GM19240 (cell line): ENCODE measurements around the gene TUBD1.
"Not testable (repeated sequence)": the region's sequence is repeated elsewhere in the genome, so short reads cannot be mapped to it uniquely, and the experiment has no call there.

ENCODE experiments used
- DNase-seq: peaks from one replicate; pipeline ENCODE4 v3.0.0; 2011; ENCODE audit warnings: low spot score; ENCODE audit not compliant: insufficient read length

The TUBD1 gene

DNA sequence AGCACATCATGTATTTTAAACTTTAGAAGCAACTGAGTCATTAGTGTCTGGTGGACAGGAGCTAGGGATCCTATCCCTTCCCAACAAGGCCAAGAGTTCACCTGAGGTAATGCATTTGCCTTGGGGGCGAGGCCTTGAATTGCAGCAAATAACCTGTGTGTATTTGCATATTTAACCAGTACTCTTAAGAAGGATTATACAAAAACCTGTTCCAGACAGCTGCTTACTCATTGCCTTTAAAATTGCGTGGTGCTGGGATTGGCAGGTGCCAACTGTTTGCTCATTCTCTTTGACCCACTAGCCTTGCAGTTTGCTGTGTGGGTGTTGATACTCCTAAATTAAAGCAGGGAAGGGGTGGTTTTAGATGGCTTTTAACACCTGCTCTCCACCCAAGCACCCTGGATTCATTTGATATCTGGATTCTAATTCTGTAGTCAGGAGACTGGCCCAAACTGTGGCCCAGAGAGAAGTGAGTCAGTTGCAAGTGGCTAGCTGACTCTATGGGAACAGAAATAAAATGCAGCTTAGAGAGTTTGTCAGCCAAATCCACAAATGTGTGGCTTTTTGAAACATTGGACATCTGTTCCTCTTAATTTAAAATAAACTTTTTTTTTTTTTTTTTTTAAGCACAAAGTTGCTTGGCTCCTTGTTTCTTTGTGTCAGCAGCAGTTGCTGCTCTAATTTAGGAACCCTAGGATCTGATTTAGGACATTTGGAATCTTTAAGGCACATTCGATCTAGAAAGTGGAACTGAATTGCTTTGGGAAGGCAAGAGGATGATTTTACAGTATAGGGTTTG is 46.9 kb downstream of the TUBD1 start:
- DNase-seq = no peak

DNA sequence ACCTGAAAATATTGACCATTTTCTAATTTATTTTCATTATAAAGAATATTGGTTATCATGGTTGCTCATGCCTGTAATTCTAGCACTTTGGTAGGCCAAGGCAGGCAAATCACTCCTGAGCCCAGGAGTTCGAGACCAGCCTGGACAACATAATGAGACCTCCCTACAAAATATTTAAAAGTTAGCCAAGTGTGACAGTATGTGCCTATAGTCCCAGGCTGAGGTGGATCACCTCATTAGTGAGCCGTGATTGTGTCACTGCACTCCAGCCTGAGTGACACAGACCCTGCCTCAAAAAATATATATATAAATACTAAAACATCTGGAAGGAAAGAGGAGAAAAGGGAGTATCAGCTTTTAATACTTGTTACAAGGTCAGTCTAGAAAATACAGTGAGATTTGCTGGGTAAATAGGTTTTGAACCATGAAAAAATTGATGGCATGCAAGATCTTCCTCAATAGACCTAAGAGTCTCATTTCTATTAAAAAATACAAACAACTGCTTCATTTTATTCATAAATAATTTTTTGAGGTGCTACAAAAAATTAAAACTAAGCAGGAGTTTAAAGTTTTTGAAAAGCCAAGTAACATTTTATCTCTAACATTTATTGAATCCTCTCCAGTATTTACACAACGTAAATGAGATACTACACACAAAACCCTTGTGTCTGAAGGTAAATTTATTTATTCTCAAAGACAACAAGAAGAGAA is 47.7 kb downstream of the TUBD1 start:
- DNase-seq = no peak

DNA sequence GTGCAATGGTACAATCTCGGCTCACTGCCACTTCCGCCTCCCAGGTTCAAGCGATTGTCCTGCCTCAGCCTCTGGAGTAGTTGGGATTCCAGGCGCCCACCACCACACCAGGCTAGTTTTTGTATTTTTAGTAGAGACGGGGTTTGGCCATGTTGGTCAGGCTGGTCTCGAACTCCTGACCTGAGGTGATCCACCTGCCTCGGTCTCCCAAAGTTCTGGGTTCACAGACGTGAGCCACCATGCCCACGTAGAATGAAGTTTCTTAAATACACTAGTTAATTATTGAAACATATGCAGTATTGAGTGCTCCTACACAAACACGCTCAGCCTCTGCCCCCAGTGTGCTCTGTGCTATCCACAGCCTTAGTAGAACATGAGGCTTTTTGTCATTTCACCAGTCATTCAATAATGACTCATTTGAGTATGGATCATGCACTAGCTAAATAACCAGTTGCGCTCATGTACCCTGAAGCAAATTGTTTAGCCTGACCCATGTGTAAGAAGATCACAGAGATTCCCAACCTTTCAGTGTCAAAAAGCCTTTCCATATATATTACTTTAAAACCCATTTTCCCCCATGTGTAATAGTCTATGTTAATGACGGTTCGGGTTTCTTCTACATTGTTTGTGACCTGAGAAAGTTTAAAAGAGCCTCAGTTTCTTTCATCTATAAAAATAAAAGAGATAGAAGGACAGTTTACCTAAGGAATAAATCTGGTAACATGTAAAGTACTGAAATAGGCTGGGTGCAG is 49.7 kb downstream of the TUBD1 start:
- no peak for DNase-seq

DNA sequence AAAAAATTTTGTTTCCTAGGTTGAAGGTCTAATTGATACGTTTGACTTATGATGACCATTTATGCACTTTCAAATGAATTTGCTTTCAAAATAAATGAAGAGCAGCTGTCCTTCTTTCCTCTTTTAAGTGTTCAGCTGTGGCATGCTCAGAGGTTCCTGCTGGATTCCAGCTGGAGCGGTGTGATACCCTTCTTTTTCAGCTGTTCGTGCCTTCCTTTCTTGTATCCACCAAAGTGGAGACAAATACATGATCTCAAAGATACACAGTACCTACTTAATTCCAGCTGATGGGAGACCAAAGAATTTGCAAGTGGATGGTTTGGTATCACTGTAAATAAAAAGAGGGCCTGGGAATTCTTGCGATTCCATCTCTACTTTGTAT is 50.9 kb downstream of the TUBD1 start:
- DNase-seq = not testable (repeated sequence)

DNA sequence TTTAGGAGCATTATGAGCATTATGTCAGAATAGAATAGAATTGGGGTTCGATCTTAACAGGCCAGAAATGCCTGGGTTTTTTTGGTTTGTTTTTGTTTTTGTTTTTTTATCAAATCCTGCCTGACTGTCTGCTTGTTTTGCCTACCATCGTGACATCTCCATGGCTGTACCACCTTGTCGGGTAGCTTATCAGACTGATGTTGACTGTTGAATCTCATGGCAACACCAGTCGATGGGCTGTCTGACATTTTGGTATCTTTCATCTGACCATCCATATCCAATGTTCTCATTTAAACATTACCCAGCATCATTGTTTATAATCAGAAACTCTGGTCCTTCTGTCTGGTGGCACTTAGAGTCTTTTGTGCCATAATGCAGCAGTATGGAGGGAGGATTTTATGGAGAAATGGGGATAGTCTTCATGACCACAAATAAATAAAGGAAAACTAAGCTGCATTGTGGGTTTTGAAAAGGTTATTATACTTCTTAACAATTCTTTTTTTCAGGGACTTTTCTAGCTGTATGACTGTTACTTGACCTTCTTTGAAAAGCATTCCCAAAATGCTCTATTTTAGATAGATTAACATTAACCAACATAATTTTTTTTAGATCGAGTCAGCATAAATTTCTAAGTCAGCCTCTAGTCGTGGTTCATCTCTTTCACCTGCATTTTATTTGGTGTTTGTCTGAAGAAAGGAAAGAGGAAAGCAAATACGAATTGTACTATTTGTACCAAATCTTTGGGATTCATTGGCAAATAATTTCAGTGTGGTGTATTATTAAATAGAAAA is 51.5 kb downstream of the TUBD1 start:
- DNase-seq = not testable (repeated sequence)

DNA sequence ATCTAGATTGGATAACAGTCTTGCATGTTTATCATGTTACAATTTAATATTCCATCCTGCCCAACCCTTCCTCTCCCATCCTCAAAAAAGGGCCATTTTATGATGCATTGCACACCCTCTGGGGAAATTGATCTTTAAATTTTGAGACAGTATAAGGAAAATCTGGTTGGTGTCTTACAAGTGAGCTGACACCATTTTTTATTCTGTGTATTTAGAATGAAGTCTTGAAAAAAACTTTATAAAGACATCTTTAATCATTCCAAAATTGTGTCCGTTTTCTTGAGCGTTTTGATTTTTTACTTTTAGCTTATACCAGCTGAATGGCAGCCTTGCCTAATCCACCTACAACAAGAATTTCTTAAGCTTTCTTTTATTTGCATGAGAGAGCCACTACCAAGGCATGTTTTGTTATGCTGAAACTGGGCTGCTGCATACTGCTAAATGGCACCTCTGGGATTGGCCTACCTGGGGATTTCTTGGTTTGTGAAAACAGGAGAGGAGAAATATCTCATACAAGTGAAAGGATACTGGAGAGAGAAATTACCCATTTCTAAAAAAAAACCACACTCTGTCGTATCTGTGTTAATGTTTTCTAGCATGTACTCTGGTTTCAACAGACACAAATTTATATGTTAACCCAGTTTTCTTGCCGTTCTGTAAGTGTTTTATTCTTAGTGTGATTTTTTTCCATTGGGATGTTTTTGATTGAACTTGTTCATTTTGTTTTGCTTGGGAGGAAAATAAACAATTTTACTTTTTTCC is 52.2 kb downstream of the TUBD1 start:
- DNase-seq = no peak

DNA sequence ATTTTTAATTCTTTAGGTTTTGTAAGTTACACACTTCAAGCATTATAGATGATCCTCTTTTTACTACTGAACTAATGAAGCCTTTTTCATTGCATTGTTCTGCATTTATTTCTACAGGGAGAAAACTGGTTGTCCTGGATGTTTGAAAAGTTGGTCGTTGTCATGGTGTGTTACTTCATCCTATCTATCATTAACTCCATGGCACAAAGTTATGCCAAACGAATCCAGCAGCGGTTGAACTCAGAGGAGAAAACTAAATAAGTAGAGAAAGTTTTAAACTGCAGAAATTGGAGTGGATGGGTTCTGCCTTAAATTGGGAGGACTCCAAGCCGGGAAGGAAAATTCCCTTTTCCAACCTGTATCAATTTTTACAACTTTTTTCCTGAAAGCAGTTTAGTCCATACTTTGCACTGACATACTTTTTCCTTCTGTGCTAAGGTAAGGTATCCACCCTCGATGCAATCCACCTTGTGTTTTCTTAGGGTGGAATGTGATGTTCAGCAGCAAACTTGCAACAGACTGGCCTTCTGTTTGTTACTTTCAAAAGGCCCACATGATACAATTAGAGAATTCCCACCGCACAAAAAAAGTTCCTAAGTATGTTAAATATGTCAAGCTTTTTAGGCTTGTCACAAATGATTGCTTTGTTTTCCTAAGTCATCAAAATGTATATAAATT is 53.0 kb downstream of the TUBD1 start:
- DNase-seq = no peak

DNA sequence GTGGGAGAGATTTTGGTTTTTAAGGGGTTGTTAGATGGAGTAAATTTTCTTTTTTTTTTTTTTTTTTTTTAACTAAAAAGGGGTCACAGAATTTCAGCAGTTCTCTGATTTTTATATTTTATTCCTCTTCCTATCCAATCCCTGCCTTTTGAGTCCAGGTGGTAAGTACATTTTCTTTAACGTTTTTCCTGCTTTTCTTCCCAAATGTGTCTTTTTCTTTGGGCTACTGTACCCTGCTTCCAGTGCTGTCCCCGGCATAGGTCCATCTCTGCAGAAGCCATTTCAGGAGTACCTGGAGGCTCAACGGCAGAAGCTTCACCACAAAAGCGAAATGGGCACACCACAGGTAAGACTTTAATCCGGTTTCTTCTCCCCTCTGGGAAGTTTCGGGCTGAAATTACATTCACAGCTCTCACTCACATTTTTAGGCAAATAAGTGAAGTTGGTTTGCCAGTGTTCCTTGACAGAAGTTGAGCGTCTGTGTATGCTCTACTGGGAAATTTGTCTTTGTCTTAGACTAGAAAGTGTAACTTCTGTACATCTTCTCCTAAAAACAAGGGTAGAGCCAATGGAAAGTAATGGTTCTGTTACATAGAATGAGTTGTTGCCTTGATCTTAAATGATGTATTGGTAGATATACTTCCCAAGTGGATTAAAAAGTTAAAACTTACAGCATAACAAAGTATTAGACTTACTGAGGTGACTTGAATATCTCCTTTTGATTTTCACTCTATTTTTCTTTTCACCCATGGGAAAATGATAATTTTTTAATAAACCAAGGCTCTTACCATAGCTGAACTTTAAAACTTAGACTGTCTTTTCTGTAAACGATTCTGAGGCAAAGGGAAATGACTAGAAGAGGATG is 54.5 kb downstream of the TUBD1 start:
- no peak for DNase-seq

DNA sequence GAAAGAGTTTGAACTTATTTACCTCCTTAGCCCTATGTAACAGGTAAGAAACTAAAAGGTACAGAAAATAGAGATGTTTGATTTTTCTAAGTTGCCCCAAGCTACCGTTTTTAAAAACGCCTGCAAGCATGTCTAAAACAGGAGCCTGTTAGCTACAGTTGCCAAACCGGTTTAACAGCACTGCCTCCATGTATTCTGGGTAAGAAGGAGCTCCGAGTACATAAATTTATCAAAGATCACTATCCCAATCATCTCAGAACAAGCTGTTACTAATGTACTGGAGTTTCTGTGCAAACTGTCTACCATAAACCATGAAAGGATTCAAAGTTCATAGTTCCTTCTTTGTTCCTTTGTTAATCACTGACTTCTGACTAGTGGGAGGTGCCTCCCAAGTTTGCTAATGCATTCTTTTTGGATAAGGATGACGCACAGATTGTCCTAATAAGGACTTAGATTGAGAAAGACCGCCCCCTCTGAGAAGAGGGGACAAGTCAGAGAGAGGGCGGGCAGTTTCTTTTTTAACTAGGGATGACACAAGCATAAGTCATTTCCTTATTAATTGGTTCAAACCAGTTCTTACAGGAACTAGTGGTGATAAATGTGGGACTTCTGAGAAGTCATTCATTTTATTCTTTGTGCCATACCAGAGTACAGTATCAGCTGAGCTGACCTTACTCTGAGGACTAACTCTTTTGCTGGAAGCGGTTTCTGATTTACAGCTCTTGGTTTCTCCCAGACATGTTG is 55.3 kb downstream of the TUBD1 start:
- no peak for DNase-seq

DNA sequence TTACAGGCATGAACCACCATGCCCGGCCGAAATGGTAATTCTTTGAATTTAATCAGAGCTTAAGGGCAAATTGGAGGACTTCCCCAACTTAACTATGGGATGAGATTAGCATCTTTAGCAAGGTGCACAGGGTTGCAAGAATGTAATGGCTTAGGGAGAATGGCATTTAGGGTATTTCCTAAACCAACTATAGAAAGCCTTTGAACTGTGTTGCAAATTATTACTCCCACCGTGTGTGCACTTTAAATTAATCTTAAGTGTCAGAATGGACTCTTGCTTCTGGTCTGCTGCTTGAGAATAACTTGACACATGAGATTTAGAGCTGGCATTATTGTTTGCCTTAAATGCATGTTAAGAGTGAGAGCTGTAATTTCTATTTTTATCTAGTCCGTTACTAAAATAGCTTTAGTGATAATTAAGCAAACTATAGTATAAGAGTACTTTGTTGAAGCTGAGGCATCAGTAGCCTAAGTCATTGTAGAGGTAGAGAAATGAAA is 59.8 kb downstream of the TUBD1 start:
- no peak for DNase-seq

DNA sequence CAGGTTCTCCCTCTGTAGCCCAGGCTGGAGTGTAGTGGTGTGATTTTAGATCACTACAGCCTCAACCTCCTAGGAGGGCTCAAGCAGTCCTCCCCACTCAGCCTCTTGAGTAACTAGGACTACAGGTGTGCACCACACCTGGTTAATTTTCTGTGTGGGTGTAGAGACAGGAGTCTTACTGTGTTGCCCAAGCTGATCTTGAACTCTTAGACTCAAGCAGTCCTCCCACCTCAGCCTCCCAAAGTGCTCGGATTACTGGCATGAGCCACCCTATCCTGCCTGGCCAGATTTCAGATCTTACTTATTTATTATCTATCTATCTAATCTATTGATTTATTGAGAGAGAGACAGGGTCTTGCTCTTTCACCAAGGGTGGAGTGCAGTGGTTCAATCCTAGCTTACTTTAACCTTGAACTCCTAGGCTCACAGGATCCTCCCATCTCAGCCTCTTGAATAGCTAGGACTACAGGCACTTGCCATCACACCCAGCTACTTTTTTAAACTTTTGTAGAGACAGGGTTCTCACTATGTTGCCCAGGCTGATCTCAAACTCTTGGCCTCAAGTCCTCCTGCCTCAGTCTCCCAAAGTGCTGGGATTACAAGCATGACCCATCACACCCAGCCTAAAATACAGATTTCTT is 61.8 kb downstream of the TUBD1 start:
- DNase-seq = no peak

DNA sequence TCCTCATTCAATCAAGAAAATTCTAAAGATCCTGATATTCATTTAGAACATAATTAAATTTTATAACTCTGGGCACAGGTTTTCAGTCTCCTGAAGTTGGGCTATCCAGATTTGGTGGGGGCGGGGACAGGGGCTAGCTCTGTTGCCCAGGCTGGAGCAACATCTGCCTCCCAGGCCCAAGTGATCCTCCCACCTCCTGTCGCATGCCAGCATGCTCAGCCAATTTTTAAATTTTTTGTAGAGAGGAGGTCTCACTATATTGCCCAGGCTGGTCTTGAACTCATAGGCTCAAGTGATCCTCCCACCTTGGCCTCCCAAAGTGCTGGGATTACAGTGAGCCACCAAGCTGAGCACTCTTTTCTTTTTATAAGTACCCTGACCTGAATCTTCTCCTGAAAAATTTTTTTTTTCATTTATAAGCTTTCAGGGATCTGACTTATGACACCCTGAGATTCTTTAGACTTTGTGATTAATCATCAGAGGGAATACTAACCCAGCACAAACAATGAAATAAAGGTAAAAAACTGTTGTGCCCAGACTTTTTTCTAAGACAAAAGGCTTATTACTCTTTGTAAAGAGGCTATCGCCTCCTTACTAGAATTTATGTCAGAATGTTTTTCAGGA is 62.6 kb downstream of the TUBD1 start:
- DNase-seq = no peak

DNA sequence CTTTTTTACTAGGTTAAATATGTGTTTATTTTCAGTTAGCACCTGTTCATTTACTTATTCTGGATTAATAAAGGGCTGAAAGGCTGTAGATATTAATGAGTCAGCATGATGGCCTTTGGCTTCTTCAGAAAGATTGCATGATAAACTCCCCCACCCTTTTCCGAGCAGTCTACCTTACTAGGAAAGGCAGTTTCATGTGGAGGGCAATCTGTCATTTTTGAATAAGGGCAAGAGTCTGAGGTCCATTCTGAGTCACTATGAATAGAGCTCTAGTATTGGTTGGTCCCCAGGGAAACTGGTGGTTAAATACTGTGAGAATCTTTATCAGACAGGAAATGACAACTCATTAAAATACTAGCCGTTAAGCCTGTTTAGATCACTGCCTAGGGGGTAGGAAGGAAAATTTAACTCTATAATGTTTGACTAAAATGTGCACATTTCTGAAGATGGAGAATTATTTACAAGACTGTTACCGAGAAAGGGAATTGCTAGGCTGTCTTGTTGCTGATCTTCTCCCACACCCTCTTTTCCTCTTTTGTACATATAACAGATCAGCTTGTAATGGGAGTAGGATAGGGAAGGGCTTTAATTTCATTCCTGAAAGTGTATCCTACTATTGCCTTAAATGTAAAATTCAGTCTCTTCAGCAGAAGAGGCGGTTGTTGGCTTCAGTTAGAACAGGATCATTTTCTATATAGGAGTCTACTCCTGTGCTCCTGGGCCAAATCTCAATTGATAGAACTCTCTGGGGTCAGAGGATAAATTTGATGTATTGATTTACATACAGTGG is 63.3 kb downstream of the TUBD1 start:
- DNase-seq = no peak

DNA sequence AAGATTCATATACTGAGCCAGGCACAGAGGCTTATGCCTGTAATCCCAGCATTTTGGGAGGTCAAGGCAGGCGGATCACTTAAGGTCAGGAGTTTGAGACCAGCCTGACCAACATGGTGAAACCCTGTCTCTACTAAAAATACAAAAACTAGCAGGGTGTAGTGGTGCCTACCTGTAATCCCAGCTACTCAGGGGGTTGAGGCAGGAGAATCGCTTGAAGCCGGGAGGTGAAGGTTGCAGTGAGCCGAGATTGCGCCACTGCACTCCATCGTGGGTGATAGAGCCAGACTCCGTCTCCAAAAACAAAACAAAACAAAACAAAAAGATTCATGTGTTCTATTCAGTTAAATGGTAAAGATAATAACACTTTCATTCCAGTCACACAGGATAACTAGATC is 63.9 kb downstream of the TUBD1 start:
- DNase-seq = not testable (repeated sequence)

DNA sequence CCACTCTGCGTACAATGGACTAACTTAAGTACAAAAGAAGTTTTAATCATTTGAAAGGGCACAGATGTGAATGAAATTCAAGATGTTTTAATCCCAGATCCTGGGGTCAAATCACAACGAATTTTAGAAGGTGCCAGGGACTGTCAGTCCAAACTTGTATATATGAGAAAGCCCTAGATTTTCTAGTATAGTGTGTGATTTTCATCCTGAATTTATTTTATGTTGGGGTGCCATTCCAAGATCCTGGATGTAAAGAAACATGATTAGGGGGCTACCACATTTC is 64.3 kb downstream of the TUBD1 start:
- DNase-seq = no peak

DNA sequence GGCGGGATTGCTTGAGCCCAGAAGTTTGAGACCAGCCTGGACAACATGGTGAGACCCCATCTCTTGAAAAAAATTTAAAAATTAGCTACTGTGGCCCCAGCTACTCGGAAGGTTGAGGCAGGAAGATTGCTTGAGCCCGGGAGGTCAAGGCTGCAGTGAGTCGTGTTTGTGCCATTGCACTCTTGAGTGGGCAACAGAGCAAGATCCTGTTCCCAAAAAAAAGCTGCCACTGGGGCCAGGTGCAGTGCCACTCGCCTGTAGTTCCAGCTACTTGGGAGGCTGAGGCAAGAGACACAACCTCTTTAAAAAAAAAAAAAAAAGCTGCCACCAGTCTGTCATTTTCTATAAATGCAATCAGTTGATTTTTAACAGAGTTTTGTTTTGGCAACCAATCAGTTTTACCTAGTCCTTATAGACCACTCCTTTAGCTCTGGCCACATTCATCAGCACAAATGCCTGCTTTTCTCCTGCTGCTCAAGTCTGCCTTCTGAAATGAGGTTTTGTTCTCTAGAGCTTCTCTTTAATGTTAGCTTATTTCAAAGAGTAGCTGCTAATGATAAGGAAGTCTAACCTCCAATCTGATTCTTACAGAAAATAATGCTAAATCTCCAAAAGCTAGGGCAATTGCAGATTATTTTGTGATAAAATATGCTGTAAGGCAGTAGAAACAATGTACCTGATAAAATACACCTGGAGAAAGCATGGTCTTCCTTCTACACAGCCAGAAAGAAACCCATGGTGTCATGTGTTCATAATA is 64.8 kb downstream of the TUBD1 start:
- DNase-seq = no peak
